Measurements from ENCODE around the gene TRANK1. TPM values are rescaled to one million over a fixed set of nuclear protein-coding genes. Genes with fewer than 3 reads are reported as not detected.
"Not testable (repeated sequence)": the region's sequence is repeated elsewhere in the genome, so short reads cannot be mapped to it uniquely, and the experiment has no call there.

Gene TRANK1
- total and polyA plus RNA-seq, 8 donors: 1.7 to 14.6 (median 3.4) TPM

DNA sequence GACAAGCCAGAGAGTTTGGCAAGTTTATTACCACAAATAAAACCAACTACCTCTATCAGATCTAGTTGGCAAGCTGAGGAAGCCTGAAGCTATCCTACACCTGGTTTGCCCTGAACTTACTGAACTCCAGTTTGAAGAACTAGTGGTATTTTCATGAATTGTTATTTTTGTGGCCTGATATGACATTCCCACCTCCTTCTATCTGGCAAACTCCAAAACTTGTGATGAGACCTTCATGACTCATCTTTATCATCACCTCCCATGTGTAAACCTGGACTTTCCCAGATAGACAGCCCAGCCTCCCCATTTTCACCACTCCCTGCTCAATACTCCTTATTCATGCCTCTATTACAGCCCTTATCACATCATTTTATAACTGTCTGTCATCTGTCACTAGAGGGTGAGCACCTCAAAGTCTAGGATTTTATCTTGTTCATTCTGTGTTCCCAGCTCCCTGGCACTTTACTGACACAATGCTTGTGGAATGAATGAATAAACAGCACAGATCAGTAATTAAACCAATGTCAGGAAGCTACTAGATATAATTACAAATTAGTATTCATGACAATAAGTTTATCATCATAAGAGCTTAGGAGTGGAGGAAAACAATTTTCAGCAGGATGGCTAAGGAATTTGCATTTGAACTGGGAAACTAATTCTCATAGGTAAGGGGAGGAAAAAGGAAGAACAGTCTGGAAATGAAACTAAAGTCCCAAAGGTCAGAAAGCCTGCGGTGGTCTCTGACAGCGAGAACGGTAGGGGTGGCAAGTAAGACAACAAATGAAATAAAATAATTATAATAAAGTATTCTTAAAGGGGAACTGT, 13.2 kb upstream of the TRANK1 start:
- Histone ChIP-seq H3K9me3 (no peaks in the 10 kb centered on the region), H3K36me3 (no peaks in the 10 kb centered on the region), H3K27ac (no peak overlapping the region), H3K4me3 (no peak overlapping the region), H3K4me1 (no peaks in the 10 kb centered on the region), H3K27me3 (no peaks in the 10 kb centered on the region)
- FAIRE-seq (no peak), ATAC-seq (peak in 2 of 4 donors; percentile 13 to 16), DNase-seq (no peak)
- intact Hi-C loops (cut with DNase I): loop anchor here in 2 of 3 donors (5.0 to 10.0 kb wide), 2 partner anchors 231 to 233 kb away; no protein-coding TSS in a partner anchor
- TF ChIP-seq, protein P1, sequence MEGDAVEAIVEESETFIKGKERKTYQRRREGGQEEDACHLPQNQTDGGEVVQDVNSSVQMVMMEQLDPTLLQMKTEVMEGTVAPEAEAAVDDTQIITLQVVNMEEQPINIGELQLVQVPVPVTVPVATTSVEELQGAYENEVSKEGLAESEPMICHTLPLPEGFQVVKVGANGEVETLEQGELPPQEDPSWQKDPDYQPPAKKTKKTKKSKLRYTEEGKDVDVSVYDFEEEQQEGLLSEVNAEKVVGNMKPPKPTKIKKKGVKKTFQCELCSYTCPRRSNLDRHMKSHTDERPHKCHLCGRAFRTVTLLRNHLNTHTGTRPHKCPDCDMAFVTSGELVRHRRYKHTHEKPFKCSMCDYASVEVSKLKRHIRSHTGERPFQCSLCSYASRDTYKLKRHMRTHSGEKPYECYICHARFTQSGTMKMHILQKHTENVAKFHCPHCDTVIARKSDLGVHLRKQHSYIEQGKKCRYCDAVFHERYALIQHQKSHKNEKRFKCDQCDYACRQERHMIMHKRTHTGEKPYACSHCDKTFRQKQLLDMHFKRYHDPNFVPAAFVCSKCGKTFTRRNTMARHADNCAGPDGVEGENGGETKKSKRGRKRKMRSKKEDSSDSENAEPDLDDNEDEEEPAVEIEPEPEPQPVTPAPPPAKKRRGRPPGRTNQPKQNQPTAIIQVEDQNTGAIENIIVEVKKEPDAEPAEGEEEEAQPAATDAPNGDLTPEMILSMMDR (IDR thresholded peaks at IDR 0.05): no peak
- 36 to 40% methylated on average over 3 of the region's 3 CpGs for WGBS, 2 donors

GRCh38 chr3:36957063-36957462, 12.2 kb upstream of the TRANK1 start:
- H3K4me3 ChIP-seq: no peak overlapping the region
- H3K9me3 ChIP-seq: no peaks in the 10 kb centered on the region
- intact Hi-C loops (cut with DNase I): loop anchor here in 2 of 3 donors (5.0 to 10.0 kb wide), 2 partner anchors 230 to 232 kb away; no protein-coding TSS in a partner anchor
- FAIRE-seq: no peak
- H3K36me3 ChIP-seq: no peaks in the 10 kb centered on the region
- 95% methylated on average over 1 of the region's 1 CpG for WGBS, 2 donors
- no peaks in the 10 kb centered on the region for H3K4me1 ChIP-seq
- TF ChIP-seq, protein P1 (IDR thresholded peaks at IDR 0.05): no peak
- no peak overlapping the region for H3K27ac ChIP-seq
- DNase-seq: no peak
- no peak for ATAC-seq
- H3K27me3 ChIP-seq: no peaks in the 10 kb centered on the region

DNA sequence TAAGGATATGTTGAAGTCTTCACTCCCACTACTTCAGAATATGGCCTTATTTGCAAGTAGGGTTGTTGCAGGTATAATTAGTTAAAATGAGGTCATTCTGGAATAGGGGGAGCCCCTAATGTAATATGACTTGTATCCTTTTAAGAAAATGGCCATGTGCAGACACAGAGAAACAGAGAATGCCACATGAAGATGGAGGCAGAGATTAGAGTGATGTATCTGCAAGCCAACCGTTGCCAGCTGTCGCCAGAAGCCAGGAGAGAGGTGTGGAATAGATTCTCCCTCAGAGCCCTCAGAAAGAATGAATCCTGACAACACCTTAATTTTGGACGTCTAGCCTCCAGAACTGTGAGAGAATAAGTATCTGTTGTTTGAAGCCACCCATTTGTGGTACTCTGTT, 11.3 kb upstream of the TRANK1 start:
- no peak overlapping the region for H3K4me3 ChIP-seq
- WGBS, 2 donors: 67 to 77% methylated on average over 3 of the region's 3 CpGs
- no peaks in the 10 kb centered on the region for H3K9me3 ChIP-seq
- DNase-seq (no peak), FAIRE-seq (no peak), ATAC-seq (no peak)
- intact Hi-C loops (cut with DNase I): loop anchor here in 2 of 3 donors (5.0 to 10.0 kb wide), 2 partner anchors 229 to 231 kb away; no protein-coding TSS in a partner anchor
- no peaks in the 10 kb centered on the region for H3K36me3 ChIP-seq
- H3K27ac ChIP-seq: no peak overlapping the region
- H3K4me1 ChIP-seq: no peaks in the 10 kb centered on the region
- TF ChIP-seq, protein P1 (IDR thresholded peaks at IDR 0.05): no peak
- H3K27me3 ChIP-seq: no peaks in the 10 kb centered on the region

GRCh38 chr3:36954452-36955134, 9.7 kb upstream of the TRANK1 start:
- H3K4me1 ChIP-seq: no peaks in the 10 kb centered on the region
- TF ChIP-seq, protein P1 (IDR thresholded peaks at IDR 0.05): no peak
- no peak overlapping the region for H3K27ac ChIP-seq
- no peak overlapping the region for H3K4me3 ChIP-seq
- intact Hi-C loops (cut with DNase I): loop anchor here in 2 of 3 donors (5.0 to 10.0 kb wide), 2 partner anchors 227 to 230 kb away; no protein-coding TSS in a partner anchor
- FAIRE-seq (no peak), ATAC-seq (no peak), DNase-seq (no peak)
- H3K36me3 ChIP-seq: no peaks in the 10 kb centered on the region
- H3K9me3 ChIP-seq: no peaks in the 10 kb centered on the region
- no peaks in the 10 kb centered on the region for H3K27me3 ChIP-seq

DNA sequence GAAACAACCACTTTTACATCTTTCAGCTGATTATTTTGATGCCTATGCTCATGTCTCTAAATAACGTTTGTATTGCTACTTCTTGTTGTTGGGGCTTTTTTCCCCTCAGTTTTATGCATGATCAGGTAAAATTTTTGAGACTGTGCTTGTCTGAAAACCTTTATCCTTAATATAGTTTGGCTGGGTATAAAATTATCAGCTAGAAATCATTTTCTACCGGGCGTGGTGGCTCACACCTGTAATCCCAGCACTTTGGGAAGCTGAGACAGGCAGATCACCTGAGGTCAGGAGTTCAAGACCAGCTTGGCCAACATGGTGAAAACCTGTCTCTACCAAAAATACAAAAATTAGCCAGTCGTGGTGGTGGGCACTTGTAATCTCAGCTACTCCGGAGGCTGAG, 3.0 kb upstream of the TRANK1 start:
- DNase-seq; FAIRE-seq; H3K27me3 ChIP-seq; intact Hi-C loops (cut with DNase I); H3K9me3 ChIP-seq; ATAC-seq; H3K4me1 ChIP-seq; H3K36me3 ChIP-seq; H3K27ac ChIP-seq; H3K4me3 ChIP-seq: not testable (repeated sequence)
- WGBS, 2 donors: 78 to 90% methylated on average over 5 of the region's 5 CpGs
